Amniotic epithelial cell (primary cell): ENCODE results near the gene GALNS.
"Not testable (repeated sequence)": the region's sequence is repeated elsewhere in the genome, so short reads cannot be mapped to it uniquely, and the experiment has no call there.

ENCODE experiments used
- DNase-seq: peaks from one replicate; pipeline ENCODE4 v3.0.0-alpha.2; 2010; ENCODE audit warnings: low read depth

The GALNS gene

GRCh38 chr16:88783391-88784073 lies 73.2 kb downstream of the GALNS start:
- peak; percentile 46 for DNase-seq

- DNase-seq = peak; percentile 64
These were observed 74.0 kb downstream of the GALNS start for GRCh38 chr16:88782454-88783390.

- no peak for DNase-seq
These were observed 75.3 kb downstream of the GALNS start for GRCh38 chr16:88781140-88782077.

- no peak for DNase-seq
These were observed 76.3 kb downstream of the GALNS start for GRCh38 chr16:88780142-88781062.

GRCh38 chr16:88779406-88780141 lies 77.2 kb downstream of the GALNS start:
- DNase-seq = no peak

GRCh38 chr16:88778541-88779065 lies 78.1 kb downstream of the GALNS start:
- no peak for DNase-seq

GRCh38 chr16:88778271-88778525 lies 78.5 kb downstream of the GALNS start:
- no peak for DNase-seq

- no peak for DNase-seq
These were observed 79.1 kb downstream of the GALNS start for GRCh38 chr16:88777471-88778270.

- no peak for DNase-seq
These were observed 80.9 kb downstream of the GALNS start for GRCh38 chr16:88775825-88776224.

- no peak for DNase-seq
These were observed 82.0 kb downstream of the GALNS start for GRCh38 chr16:88774544-88775393.

GRCh38 chr16:88773812-88774291 lies 82.9 kb downstream of the GALNS start:
- DNase-seq = peak; percentile 52

GRCh38 chr16:88772871-88773811 lies 83.6 kb downstream of the GALNS start:
- peak; percentile 82 for DNase-seq

GRCh38 chr16:88771781-88772180 lies 85.0 kb downstream of the GALNS start:
- not testable (repeated sequence) for DNase-seq

- DNase-seq = no peak
These were observed 85.4 kb downstream of the GALNS start for GRCh38 chr16:88771294-88771772.

GRCh38 chr16:88770461-88771293 lies 86.1 kb downstream of the GALNS start:
- peak; percentile 81 for DNase-seq
